Neural progenitor cell (in vitro differentiated cells): ENCODE results near the gene SMIM10L1.

Source experiments
- CTCF ChIP-seq: fragments of 200-600 bp; sonication (generic); IDR thresholded peaks from 2 replicates; pipeline ENCODE4 v1.5.1; 2017; ENCODE audit warnings: antibody characterized with exemption, mild to moderate bottlenecking
- EZH2phosphoT487 ChIP-seq: fragments of 200-600 bp; sonication (generic); IDR thresholded peaks from 2 replicates; pipeline ENCODE4 v1.6.1; 2017; ENCODE audit warnings: antibody characterized with exemption

- TF ChIP-seq CTCF, result no peak
- no peak for TF ChIP-seq EZH2phosphoT487
Observed at GRCh38 chr12:11143352-11143751, 27.6 kb upstream of the SMIM10L1 start.
